Amniotic stem cell (primary cell): Measurements from ENCODE around the gene RNF4.
"Not testable (repeated sequence)": the region's sequence is repeated elsewhere in the genome, so short reads cannot be mapped to it uniquely, and the experiment has no call there.

Experiments used
- DNase-seq: peaks from one replicate; lab custom pipeline; 2025; lab: John Stamatoyannopoulos, UW

Gene RNF4, protein sequence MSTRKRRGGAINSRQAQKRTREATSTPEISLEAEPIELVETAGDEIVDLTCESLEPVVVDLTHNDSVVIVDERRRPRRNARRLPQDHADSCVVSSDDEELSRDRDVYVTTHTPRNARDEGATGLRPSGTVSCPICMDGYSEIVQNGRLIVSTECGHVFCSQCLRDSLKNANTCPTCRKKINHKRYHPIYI

GRCh38 chr4:2468456-2469191, at the start of gene RNF4:
TSS of gene RNF4 (plus strand) at chr4:2469106. CDS start at chr4:2490494, 21,388 bp downstream.
- peak; percentile 93 for DNase-seq

DNA sequence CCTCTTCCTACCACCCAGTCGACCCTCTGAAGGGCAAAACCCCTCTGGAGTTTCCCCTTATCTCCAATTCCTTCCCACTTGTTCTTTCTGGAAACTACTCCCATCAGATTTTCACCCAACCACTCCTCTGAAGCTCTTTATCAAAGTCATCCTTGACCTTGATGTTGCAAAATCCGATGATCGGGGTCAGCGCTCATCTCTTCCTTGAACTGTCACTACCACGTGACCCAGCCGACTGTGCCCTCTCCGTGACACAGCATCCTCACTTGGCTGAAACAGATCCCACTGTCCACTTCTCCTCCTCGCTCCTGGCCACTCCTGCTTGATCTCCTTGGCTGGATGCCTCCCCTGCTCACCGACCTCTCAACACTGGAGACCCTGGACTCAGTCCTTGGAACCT, 49.1 kb upstream of the RNF4 start:
- DNase-seq, result no peak

DNA sequence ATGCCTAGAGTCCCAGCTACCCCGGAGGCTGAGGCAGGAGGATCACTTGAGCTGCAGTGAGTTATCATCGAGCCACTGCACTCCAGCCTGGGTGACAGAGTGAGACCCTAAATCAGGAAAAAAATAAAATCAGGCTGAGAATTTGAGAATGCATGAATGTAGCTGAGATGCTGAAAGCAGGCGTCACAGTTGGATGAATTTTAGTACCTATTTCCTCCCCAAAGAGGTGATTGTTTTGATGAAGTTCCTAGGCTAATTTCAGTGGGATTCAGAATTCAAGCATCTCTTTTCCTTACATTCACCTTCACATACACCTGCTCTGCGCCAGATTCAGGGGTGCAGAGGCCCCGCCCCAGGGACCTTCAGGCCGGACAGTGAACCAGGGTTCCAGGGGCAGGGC, 47.0 kb upstream of the RNF4 start:
- no peak for DNase-seq

DNA sequence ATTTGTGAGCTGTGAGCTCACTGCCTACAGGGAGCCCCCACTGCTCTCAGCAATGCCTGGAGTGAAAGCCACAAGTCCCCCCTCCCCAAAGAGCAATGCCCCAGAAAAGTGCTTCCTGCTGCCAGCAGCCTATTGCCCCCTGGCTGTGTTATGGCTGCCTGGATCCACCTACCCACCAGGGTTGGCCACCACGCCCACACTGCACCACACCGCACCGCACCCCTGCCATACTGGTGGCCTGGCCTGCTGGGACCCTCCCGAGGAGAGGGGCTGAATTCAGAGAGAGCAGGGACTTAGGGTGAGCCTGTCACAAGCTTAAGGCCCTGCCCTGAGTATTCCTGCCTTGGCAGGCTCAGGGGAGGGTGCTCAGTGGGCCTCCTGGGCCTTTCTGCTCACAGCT, 45.8 kb upstream of the RNF4 start:
- no peak for DNase-seq

- no peak for DNase-seq
Observed at GRCh38 chr4:2423695-2424094, 45.2 kb upstream of the RNF4 start.

- DNase-seq, result no peak
Observed at GRCh38 chr4:2424581-2424980, 44.3 kb upstream of the RNF4 start.

- DNase-seq, result no peak
Observed at GRCh38 chr4:2425386-2426068, 43.4 kb upstream of the RNF4 start.

- no peak for DNase-seq
Observed at GRCh38 chr4:2426069-2426397, 42.9 kb upstream of the RNF4 start.

GRCh38 chr4:2426711-2427275, 42.1 kb upstream of the RNF4 start:
- no peak for DNase-seq

GRCh38 chr4:2427383-2428334, 41.2 kb upstream of the RNF4 start:
- no peak for DNase-seq

DNA sequence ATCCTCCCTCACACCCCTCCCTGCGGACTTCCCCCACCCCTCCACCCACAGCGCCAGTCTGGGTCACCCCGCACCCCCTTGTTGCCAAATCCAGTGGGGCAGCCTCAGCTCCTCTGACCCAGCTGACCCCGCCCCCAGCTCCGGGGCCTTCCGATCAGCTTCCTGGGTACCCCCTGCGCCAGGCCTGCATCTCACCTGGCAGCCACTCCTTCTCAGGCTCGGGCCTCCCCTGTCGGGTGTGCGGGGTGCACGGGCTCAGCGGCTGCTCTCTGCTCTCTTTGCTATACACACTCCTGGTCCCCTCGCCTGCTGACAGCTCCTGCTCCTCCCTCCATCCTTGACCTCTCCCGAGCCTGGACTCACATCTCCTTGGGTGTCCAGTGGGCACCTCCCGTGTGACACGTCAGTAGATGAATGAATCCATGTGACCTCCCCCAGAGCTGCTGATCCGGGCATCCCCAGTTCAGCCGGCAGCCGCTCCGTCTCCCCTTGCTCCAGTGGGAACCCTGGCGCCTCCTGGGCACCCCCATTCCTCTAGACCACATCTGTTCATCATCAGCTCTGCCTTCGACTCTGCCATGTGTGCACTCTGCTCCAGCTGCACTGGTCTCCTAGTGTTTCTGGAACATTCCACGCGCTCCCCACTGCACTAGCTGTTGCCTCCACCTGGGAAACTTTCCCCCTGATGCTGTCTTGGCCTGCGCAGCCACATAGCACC, 40.3 kb upstream of the RNF4 start:
- DNase-seq, result no peak

- not testable (repeated sequence) for DNase-seq
Observed at GRCh38 chr4:2429945-2430757, 38.8 kb upstream of the RNF4 start.

DNA sequence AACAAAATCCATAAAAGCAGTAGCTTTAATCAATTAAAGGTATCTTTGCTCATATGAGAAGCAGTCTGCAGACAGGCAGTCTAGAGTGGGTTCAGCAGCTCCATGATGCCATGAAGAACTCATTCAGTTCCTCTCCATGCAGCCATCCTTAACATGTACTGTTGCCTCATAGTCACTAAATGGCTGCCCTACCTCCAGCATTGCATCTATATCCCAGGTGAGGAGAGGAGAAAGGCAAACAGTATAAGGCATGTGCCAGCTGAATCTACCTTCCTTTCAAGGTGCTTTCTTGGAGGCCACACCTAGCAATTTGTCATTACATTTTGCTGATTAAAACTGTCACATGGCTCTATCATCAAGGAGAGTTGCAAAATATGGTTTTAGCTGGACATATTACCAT, 36.9 kb upstream of the RNF4 start:
- DNase-seq, result no peak

- DNase-seq, result no peak
Observed at GRCh38 chr4:2432991-2433530, 35.8 kb upstream of the RNF4 start.

- no peak for DNase-seq
Observed at GRCh38 chr4:2433609-2434350, 35.1 kb upstream of the RNF4 start.

DNA sequence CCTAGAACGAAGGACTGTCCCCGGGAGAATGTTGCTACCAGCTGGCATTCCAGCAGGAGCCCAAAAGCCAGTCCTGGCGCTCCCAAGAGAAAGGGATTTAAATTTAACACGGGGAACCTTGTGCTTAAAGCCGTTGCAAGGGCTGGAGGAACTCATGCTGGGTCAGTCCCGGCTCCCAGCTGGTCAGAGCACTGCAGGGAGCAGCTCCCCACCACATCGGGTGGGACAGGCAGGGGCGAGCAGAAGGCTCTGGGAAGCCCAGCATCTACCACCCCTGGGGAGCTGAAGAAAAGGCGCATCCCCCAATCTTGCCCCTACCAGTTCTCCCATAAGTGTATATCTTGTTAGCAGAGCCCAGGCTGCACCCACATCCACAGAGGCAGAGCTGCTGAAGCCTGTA, 34.5 kb upstream of the RNF4 start:
- no peak for DNase-seq

DNA sequence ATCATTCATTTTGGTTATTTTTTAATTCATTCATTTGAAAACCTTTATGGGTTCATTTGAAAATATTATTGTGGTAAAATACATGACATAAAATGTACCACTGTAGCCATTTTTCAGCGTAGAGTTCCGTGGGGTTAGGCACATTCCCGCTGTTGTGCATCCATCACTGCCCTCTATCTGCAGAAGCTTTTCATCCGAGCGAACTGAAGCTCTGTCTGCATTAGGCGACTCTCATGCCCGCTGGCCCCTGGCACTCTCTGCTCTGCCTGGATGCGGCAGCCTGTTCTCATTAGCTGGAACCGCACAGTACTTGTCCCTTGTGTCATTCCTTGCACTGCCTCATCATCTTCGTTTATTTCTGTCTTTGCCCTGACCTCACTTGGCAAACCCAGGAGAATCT, 32.6 kb upstream of the RNF4 start:
- no peak for DNase-seq

- no peak for DNase-seq
Observed at GRCh38 chr4:2436761-2437474, 32.0 kb upstream of the RNF4 start.
